LNCaP clone FGC (cell line): ENCODE measurements around the gene FLNB.

Experiments
- DNase-seq: peaks from one replicate; pipeline ENCODE4 v3.0.0-alpha.2; 2011; ENCODE audit warnings: low read depth
- H3K4me3 ChIP-seq: 2 replicates; pipeline ENCODE4 v1.5.1; 2011; ENCODE audit warnings: mild to moderate bottlenecking, low read depth, low read length, control low read depth
- CTCF ChIP-seq: IDR thresholded peaks from 2 replicates; pipeline ENCODE4 v1.5.1; 2012; ENCODE audit warnings: mild to moderate bottlenecking; ENCODE audit not compliant: control insufficient read depth, insufficient read depth; ENCODE audit errors: extremely low read depth

FLNB gene

GRCh38 chr3:58079773-58080172 is 71.6 kb downstream of the FLNB start:
- TF ChIP-seq CTCF = no peak
- H3K4me3 ChIP-seq = no peak overlapping the region
- no peak for DNase-seq

GRCh38 chr3:58082047-58082446 is 73.8 kb downstream of the FLNB start:
- DNase-seq = no peak
- H3K4me3 ChIP-seq = no peak overlapping the region
- TF ChIP-seq CTCF = no peak

GRCh38 chr3:58084166-58084565 is 75.9 kb downstream of the FLNB start:
- TF ChIP-seq CTCF = no peak
- no peak overlapping the region for H3K4me3 ChIP-seq
- DNase-seq = no peak

- TF ChIP-seq CTCF = no peak
- no peak overlapping the region for H3K4me3 ChIP-seq
- no peak for DNase-seq
Observed at GRCh38 chr3:58084788-58085543, 76.7 kb downstream of the FLNB start.

GRCh38 chr3:58085616-58086015 is 77.4 kb downstream of the FLNB start:
- no peak for TF ChIP-seq CTCF
- no peak for DNase-seq
- H3K4me3 ChIP-seq = no peak overlapping the region

GRCh38 chr3:58088501-58088900 is 80.3 kb downstream of the FLNB start:
- no peak overlapping the region for H3K4me3 ChIP-seq
- DNase-seq = no peak

More at GRCh38 chr3:58088501-58088900, 80.3 kb downstream of the FLNB start:
- TF ChIP-seq CTCF = no peak
